Osteoblast (primary cell): ENCODE measurements around the gene ATAD3B. TPM values are rescaled to one million over a fixed set of nuclear protein-coding genes. Genes with fewer than 3 reads are reported as not detected.
"Not testable (repeated sequence)": the region's sequence is repeated elsewhere in the genome, so short reads cannot be mapped to it uniquely, and the experiment has no call there.

Experiments used
- DNase-seq: peaks from one replicate; pipeline ENCODE4 v3.0.0; 2011; ENCODE audit warnings: low spot score, mixed read lengths; ENCODE audit not compliant: insufficient read length; ENCODE audit errors: missing footprints
- H2AFZ ChIP-seq: 2 replicates; pipeline ENCODE4 v1.6.0; 2011; ENCODE audit warnings: mild to moderate bottlenecking, low read length
- H3K27ac ChIP-seq: 2 replicates; pipeline ENCODE4 v1.5.1; 2011; ENCODE audit warnings: mild to moderate bottlenecking, low read depth, low read length, moderate library complexity
- H3K27me3 ChIP-seq: 2 replicates; pipeline ENCODE4 v1.6.0; 2012; ENCODE audit warnings: mild to moderate bottlenecking, control low read depth, inconsistent platforms, low read length, moderate library complexity; ENCODE audit not compliant: insufficient read depth
- H3K36me3 ChIP-seq: 2 replicates; pipeline ENCODE4 v1.5.1; 2011; ENCODE audit warnings: mild to moderate bottlenecking, low read length, control low read depth, moderate library complexity; ENCODE audit not compliant: insufficient read depth
- H3K4me1 ChIP-seq: 2 replicates; pipeline ENCODE4 v1.5.1; 2011; ENCODE audit warnings: mild to moderate bottlenecking, low read length, control low read depth, moderate library complexity; ENCODE audit not compliant: insufficient read depth
- H3K4me2 ChIP-seq: 2 replicates; pipeline ENCODE4 v1.6.0; 2011; ENCODE audit warnings: mild to moderate bottlenecking, low read length; ENCODE audit not compliant: insufficient read depth
- H3K4me3 ChIP-seq: fragments of 200-600 bp; sonication (generic); 3 replicates; pipeline ENCODE4 v1.5.1; 2012; ENCODE audit warnings: mild to moderate bottlenecking, low read length, inconsistent platforms; ENCODE audit not compliant: insufficient read depth
- H3K79me2 ChIP-seq: 2 replicates; pipeline ENCODE4 v1.6.0; 2012; ENCODE audit warnings: mild to moderate bottlenecking, low read length, control low read depth, inconsistent platforms; ENCODE audit not compliant: insufficient read depth
- H3K9me3 ChIP-seq: 2 replicates; pipeline ENCODE4 v1.5.1; 2011; ENCODE audit warnings: low read depth, low read length, control low read depth
- H4K20me1 ChIP-seq: 2 replicates; pipeline ENCODE4 v1.6.0; 2012; ENCODE audit warnings: mild to moderate bottlenecking, low read length, control low read depth; ENCODE audit not compliant: insufficient read depth
- CTCF ChIP-seq: IDR thresholded peaks from 2 replicates; pipeline ENCODE4 v1.5.1; 2011; ENCODE audit warnings: mild to moderate bottlenecking, low read depth, low read length, moderate library complexity; ENCODE audit errors: extremely low read depth
- total RNA-seq: library from RNA; depleted of rRNA; stranded (reverse); fragments of >200 nt; gene quantifications from 2 replicates; pipeline ENCODE4 v1.2.3, GENCODE V29; 2012

Gene ATAD3B
- total RNA-seq, 1 donor: 14.5 TPM

DNA sequence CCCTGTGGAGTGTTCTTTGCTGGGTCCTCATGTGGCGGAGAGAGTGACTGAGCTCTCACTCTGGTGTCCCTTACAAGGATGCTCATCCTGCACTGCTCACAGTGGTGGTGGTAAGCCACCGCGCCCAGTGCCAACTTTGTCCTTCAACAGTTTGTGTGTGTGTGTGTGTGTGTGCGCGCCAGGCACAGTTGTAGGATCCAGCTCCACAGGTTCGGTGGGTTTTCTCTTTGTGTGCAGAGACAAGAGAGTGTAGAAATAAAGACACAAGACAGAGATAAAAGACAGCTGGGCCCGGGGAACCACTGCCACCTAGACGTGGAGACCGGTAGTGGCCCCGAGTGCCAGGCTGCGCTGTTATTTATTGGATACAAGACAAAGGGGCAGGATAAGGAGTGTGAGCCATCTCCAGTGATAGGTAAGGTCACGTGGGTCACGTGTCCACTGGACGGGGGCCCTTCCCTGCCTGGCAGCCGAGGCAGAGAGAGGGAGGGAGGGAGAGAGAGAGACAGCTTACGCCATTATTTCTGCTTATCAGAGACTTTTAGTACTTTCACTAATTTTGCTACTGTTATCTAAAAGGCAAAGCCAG, 33.3 kb downstream of the ATAD3B start:
- Histone ChIP-seq H2AFZ (peak overlapping the region; percentile 70), H3K27ac (peak overlapping the region; percentile 37), H3K4me2 (peak overlapping the region; percentile 43)
- not testable (repeated sequence) for H3K27me3 ChIP-seq, H3K36me3 ChIP-seq, H3K79me2 ChIP-seq, H3K4me3 ChIP-seq, H3K4me1 ChIP-seq, H4K20me1 ChIP-seq, H3K9me3 ChIP-seq
- peak; percentile 52 for TF ChIP-seq CTCF
- peak; percentile 79 for DNase-seq

GRCh38 chr1:1505366-1505798, 33.8 kb downstream of the ATAD3B start:
- TF ChIP-seq CTCF: peak; percentile 15
- H4K20me1 ChIP-seq, H3K4me3 ChIP-seq, H3K27me3 ChIP-seq, H3K36me3 ChIP-seq, H3K4me1 ChIP-seq, H3K79me2 ChIP-seq, H3K9me3 ChIP-seq, DNase-seq: not testable (repeated sequence)
- H3K27ac ChIP-seq: peak overlapping the region; percentile 37
- peak overlapping the region; percentile 43 for H3K4me2 ChIP-seq
- H2AFZ ChIP-seq: peak overlapping the region; percentile 10

GRCh38 chr1:1505801-1506200, 34.2 kb downstream of the ATAD3B start:
- H4K20me1 ChIP-seq, H3K4me3 ChIP-seq, H3K4me1 ChIP-seq, H3K9me3 ChIP-seq, H3K4me2 ChIP-seq, H3K27me3 ChIP-seq, DNase-seq, H3K27ac ChIP-seq, H3K36me3 ChIP-seq, H3K79me2 ChIP-seq: not testable (repeated sequence)
- H2AFZ ChIP-seq: peak overlapping the region; percentile 6

- Histone ChIP-seq H3K4me2 (no peak overlapping the region), H3K36me3 (no peaks in the 10 kb centered on the region), H3K27me3 (no peaks in the 10 kb centered on the region), H4K20me1 (no peaks in the 10 kb centered on the region), H3K4me1 (peaks cover 7% of the 10 kb centered on the region), H2AFZ (no peak overlapping the region), H3K79me2 (no peaks in the 10 kb centered on the region), H3K9me3 (no peaks in the 10 kb centered on the region), H3K4me3 (no peak overlapping the region), H3K27ac (no peak overlapping the region)
- DNase-seq: peak; percentile 49
- TF ChIP-seq CTCF: no peak
These were observed 35.7 kb downstream of the ATAD3B start for GRCh38 chr1:1507305-1507704.

DNA sequence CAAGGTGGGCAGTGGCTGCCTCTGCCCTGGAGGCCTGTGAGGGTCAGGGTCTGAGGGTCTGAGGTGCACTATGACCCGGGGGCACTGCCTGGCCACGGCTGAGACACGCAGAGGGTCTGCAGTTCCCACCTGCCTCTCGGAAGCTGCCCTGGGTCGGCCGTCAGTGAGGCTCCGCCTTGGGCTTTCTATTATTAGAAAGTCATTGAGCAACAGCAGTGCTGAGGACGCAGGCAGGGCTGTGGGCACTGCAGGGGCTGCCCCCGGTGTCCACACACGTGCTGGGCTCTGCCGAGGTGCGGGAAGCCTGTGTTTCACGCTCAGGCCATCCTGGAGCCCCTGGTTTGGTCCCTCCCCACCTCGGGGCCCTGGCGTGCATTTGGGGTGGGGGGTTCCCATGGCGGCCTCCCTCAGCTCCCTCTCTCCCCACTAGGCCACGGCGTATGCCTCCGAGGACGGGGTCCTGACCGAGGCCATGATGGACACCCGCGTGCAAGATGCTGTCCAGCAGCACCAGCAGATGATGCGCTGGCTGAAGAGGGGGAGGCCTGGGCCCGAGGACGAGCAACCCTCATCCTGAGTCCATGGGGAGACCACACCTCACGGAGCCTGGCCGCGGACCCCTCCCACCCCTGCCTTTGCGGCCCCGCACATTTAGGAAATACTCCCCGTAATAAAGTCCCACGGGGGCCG, 37.4 kb downstream of the ATAD3B start:
- H3K4me1 ChIP-seq, H3K36me3 ChIP-seq, H3K27me3 ChIP-seq, H2AFZ ChIP-seq, DNase-seq, H3K4me2 ChIP-seq, H3K4me3 ChIP-seq, H3K27ac ChIP-seq, H3K79me2 ChIP-seq, H3K9me3 ChIP-seq, H4K20me1 ChIP-seq: not testable (repeated sequence)

DNA sequence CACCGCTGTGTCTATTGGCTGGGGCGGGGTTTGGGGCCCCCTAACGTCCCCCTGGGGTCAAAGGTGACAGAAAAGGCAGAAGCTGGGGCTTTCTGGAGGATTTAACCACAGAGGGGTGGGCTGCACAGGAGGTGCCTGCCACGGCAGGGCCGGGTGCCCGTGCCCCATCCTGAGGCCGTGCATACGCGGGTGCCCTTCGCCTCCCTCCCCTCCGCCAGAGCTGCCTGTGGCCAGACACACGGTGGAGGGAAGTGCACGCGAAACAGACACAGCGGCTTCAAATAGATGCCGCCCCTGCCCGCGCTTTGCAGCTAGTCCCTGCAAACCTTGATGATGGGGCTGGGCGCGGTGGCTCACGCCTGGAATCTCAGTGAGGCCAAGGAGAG, 37.9 kb downstream of the ATAD3B start:
- H4K20me1 ChIP-seq, H2AFZ ChIP-seq, DNase-seq, H3K27ac ChIP-seq, H3K36me3 ChIP-seq, H3K9me3 ChIP-seq, H3K4me2 ChIP-seq, H3K27me3 ChIP-seq, H3K4me1 ChIP-seq, H3K4me3 ChIP-seq: not testable (repeated sequence)
- H3K79me2 ChIP-seq: peaks cover 14% of the 10 kb centered on the region
